Measurements from ENCODE around the gene SNTB2.

SNTB2 gene

GRCh38 chr16:69349536-69349935, 162.6 kb downstream of the SNTB2 start:
- no peak for FAIRE-seq

DNA sequence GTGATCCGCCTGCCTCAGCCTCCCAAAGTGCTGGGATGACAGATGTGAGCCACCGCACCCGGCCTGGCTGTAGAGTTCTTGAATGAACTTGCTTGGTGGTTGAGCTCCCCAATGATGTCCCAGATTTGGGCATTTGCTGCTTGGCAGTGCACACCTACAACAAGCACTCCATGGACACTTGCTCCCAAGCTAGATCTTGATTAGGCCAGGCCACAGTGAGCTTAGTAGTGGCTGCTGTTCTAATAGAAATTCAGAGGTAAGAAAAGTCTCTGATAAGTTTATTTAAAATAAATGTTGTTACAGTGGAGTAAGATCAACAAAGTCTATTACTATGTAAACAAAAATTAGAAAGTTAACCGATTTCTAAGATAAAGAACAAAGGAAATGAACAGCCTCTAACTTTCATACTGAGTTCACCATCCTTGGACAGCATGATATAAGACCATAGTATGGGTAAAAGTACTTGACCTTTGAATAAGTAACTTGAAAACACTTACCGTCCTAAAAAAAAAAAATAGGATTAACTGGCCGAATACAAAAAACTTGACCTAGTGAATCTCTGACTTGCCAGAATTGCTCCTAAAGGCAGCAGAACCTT, 163.7 kb downstream of the SNTB2 start:
- FAIRE-seq = no peak

DNA sequence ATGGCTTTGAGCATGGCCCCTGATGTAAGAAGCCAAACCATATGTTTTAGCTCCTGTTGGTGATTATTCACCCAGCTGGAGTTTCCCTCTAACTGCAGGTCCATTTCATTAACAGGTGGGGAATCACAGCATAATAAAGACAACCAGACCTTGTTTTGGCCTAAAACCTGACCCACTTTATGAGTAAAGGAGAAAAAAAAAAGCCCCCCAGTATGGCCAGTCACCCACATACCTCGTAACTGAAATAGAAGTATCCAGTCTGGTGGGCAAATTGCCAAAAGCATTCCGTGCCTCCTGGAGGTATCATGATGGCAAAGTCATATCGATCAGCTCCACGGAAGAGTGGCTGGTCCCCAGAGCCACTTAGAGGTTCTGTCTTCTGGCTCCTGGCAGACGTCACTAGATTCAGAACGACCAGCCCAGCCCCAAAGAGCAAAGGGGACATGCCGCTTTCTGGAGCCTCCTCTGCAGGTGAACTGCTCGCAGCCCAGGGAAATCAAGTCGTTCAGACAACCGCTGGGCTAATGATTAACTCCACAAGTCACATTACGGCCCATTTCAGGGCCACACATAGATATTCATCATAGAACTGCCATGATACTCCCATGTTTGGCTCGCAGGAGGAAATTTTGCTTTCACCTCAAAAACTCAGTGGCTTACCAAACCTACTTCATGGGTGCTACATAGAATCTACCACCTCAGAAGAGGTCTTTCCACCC, 164.5 kb downstream of the SNTB2 start, which contains the start of gene TMED6:
Gene TMED6, minus strand, starts transcription at position 478 of the 719 bp plus-strand sequence. Its CDS starts 33 bp downstream, at position 445.
- no peak for FAIRE-seq
